ENCODE results near the gene PRICKLE3.
A peak's percentile ranks its signal among the peaks of the same experiment; 100 is the strongest.
"Not testable (repeated sequence)": the region's sequence is repeated elsewhere in the genome, so short reads cannot be mapped to it uniquely, and the experiment has no call there.

Gene PRICKLE3

DNA sequence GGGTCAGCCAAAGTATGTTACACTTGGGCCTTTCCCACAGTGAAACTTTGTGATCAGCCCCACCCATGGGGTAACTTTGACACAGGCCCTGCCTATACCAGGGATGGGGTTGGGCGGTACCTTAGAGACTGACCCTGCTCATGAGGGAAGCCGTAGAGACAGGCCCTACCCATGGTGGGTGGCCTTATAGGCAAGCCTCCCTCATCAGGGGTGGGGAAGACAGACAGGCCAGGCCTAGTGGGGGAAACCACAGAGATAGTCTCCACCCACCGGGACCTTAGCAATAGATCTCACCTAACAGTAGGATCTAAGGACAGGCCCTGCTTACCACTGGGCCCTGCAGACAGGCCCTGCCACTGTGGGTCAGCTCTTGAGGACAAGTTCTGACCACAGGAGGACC is 7.6 kb downstream of the PRICKLE3 start:
- DNase-seq (ENCODE audit: low spot score): no peak

DNA sequence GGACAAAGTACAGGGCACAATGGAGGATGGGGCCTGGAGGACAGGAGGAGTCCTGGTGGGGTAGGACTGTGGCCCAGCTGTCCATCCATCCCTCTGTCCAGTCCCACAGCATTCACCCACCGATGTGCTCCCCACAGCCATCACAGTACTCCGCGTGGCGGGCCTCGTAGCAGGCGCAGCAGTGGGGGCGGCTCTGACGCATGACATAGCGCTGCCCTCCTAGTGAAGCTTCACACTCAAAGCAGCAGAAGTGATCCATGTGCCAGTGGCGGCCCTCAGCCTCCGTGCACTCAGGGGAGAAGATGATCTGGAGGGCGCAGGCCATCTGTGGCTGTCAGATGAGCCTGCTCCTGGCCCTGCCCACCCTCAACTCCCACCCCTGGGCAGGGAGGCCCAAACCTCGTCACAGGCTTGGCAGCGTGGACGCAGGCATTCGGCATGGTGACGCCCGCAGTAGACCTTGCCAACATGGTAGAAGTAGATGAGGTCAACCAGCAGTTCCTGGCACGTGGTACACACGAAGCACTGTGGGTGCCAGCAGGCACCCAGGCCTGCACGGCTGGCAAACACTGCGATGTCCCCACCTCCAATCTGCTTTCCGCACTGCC is 8.2 kb downstream of the PRICKLE3 start:
- DNase-seq (ENCODE audit: low spot score): no peak

DNA sequence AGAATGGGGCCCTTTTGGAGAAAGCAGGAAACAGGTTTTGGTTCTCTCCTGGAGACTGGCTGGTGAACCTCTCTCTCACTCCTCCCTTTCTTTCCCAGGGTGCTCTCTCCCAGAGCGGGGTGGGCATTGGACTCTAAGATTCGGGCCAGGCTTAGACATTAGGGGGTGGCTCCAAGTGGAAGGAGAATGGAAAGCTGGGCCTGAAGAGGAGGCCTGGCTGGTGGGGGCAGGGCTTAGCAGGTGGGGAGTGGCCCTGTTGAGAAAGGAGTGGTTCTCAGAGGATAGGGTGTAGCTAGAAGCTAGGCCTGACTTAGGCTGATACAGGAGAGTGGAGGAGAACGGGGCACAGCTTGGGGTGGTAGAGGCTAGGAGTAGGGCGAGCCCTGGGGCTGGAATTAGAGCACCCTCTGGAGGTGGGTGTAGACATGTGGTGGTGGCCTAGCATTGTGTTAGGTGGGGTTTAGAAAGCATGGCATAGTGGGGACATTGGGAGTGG is 8.8 kb downstream of the PRICKLE3 start:
- DNase-seq (ENCODE audit: low spot score): no peak

- DNase-seq (ENCODE audit: low spot score): no peak
These were observed 9.5 kb downstream of the PRICKLE3 start for GRCh38 chrX:49176421-49177326.

GRCh38 chrX:49175435-49176274 is 10.5 kb downstream of the PRICKLE3 start:
- no peak for DNase-seq (ENCODE audit: low spot score)

DNA sequence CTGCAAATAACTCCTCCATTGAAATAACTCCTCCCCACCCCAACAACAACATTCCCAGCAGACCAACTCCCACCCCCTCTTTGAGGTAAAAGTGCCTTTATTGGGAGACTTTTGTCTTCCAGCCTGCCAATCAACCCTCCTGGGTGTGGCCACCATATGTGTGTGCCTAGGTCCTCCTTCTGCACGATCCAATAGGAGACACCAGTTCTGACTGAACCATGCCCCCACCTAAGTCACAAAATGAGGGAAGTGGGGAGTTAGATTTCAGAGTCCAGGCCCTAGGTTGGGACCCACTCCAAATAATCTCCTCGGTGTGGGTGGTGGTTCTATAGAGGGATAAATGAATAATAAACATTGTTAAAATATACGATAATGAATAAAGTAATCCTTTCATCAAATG is 11.4 kb downstream of the PRICKLE3 start:
- DNase-seq (ENCODE audit: low spot score): no peak

- not testable (repeated sequence) for DNase-seq (ENCODE audit: low spot score)
These were observed 12.6 kb downstream of the PRICKLE3 start for GRCh38 chrX:49173544-49173943.

GRCh38 chrX:49172280-49172780 is 13.8 kb downstream of the PRICKLE3 start:
- peak; percentile 68 for DNase-seq (ENCODE audit: low spot score)

DNA sequence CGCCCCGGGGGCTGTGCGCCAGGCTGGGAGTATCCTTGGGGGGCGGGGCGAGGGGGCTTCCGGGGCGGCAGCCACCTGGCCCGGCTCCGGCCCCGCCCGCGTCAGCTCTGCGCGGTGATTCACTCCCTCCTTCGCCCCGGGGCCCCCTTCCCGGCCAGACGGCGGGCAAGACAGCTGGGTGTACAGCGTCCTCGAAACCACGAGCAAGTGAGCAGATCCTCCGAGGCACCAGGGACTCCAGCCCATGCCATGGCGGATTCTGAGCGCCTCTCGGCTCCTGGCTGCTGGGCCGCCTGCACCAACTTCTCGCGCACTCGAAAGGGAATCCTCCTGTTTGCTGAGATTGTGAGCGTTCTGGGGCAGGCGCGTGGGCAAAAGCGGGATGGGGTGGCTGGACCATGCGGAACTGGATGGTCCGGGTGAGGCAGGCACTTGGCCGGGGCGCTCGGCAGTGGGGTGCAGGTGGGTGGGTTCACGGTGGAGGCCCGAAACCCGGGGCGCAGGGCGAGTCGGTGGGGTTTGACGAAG is 14.4 kb downstream of the PRICKLE3 start, which contains the start of gene PLP2:
Gene PLP2, plus strand, starts transcription at position 147 of the 528 bp plus-strand sequence. Its CDS starts 103 bp downstream, at position 250.
- DNase-seq (ENCODE audit: low spot score): peak; percentile 62

GRCh38 chrX:49167740-49168108 is 18.4 kb downstream of the PRICKLE3 start:
- DNase-seq (ENCODE audit: low spot score): no peak

- peak; percentile 69 for DNase-seq (ENCODE audit: low spot score)
These were observed 19.0 kb downstream of the PRICKLE3 start for GRCh38 chrX:49166914-49167739.

GRCh38 chrX:49165901-49166881 is 20.0 kb downstream of the PRICKLE3 start:
- DNase-seq (ENCODE audit: low spot score): peak; percentile 54

DNA sequence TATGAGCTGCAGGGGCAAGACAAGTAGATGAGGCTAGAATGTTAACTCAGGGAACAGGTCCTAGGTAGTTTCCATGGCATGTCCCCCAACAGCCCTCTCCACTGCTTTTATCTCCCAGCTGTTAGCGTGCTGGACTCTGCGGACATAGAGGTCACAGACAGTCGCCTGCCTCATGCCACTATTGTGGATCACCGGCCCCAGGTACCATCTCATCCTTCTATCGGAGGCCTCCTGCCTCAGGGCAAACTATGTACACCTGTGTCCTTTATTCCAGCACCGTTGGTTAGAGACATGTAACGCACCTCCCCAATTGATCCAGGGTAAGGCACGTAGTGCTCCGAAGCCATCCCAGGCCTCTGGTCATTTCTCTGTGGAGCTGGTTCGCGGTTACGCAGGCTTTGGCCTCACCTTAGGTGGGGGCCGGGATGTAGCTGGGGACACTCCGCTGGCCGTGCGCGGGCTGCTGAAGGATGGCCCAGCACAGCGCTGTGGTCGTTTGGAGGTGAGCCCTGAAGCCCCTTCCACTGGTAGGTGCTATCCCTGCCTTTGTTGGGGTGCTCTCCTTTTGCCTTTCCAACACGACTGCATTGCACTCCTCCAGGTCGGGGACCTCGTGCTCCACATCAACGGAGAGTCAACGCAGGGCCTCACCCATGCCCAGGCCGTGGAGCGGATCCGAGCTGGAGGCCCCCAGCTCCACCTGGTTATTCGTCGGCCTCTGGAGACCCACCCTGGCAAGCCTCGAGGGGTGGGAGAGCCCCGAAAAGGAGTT is 21.4 kb downstream of the PRICKLE3 start:
- DNase-seq (ENCODE audit: low spot score): peak; percentile 12

- DNase-seq (ENCODE audit: low spot score): peak; percentile 88
These were observed 22.4 kb downstream of the PRICKLE3 start for GRCh38 chrX:49163555-49164419.

DNA sequence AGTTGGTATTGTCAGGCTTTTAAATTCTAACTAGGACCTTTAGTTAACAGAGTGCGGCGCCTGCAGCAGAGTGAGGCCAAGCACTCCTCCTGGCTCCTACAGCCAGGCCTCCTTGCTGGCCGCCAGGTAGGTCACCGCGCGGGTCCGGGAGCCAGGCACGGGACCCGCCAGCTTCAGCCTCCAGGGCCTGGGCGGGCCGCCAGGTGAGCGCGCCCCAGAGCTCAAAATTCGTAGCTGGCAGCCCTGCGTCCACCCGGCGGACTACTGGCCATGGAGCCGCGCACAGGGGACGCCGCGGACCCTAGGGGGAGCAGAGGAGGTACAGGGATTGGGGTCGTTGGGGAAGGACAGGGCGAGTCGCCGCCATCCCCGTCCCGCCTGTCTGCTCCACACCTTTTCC is 23.6 kb downstream of the PRICKLE3 start, which contains the start of gene MAGIX:
Gene MAGIX, plus strand, starts transcription at position 139 of the 400 bp plus-strand sequence. Its CDS starts 132 bp downstream, at position 271.
- no peak for DNase-seq (ENCODE audit: low spot score)

- DNase-seq (ENCODE audit: low spot score): no peak
These were observed 24.5 kb downstream of the PRICKLE3 start for GRCh38 chrX:49161632-49162031.

DNA sequence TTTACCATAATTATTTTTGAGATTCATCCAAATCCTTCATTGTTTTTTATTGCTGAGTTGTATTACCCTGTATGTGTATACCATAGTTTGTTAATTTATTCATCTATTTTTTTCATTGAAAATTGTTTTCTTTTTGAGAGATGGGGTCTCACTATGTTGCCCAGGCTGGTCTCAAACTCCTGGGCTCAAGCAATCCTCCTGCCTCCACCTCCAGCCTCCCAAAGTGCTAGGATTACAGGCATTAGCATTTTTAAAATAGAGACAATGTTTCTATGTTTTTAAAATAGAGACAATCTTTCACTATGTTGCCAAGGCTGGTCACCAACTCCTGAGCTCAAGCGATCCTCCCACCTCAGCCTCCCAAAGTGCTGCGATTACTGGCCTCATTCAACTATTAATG is 25.3 kb downstream of the PRICKLE3 start:
- DNase-seq (ENCODE audit: low spot score): no peak

GRCh38 chrX:49157194-49157593 is 29.0 kb downstream of the PRICKLE3 start:
- no peak for DNase-seq (ENCODE audit: low spot score)

Data from AG08396 (cell line).